Measurements from ENCODE around the gene CTDNEP1. TPM values are rescaled to one million over a fixed set of nuclear protein-coding genes. Genes with fewer than 3 reads are reported as not detected.

The CTDNEP1 gene
- total RNA-seq, 6 experiments from 2014 or later = 25.9 to 34.6 (median 31.9) TPM

DNA sequence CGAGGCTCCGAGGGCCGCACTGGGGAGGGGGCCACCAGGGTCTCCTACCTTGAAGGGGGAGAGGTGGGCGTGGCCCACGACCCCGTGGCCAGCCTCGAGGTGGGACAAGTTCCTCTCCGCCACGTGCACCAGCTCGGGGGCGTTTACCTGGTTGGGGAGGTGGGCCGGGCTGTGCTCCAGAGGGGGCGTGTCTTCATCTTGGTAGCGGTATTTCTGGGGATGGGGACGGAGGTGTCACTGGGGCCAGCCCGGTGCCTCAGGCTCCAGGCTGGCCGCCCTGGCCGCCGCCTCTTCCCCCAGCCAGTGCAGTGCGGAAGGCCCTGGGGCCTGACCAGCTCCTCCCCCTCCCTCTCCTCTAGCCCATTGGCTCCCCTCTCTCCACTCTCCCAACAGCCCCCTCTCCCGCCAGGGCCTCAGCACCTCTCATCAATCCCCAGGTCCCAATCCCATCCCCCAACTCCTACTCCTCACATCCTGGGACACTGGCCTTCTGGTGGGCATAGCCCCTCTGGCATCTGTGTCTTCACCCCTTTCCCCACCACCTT is 43.4 kb downstream of the CTDNEP1 start:
- 45% methylated on average over 2 of the region's 21 CpGs for WGBS (ENCODE audit: insufficient coverage, low coverage, low lambda C conversion rate, missing lambda C conversion rate)
- Histone ChIP-seq H3K27me3 (no peaks in the 10 kb centered on the region), H3K9me3 (no peaks in the 10 kb centered on the region), H3K36me3 (no peaks in the 10 kb centered on the region), H3K4me3 (no peak overlapping the region), H3K4me1 (peaks cover 0 to 5% (median 0%) of the 10 kb centered on the region in 4 donors), H3K27ac (no peak overlapping the region)
- no peak for TF ChIP-seq POLR2A (IDR thresholded peaks at IDR 0.05)
- TF ChIP-seq, protein P1, sequence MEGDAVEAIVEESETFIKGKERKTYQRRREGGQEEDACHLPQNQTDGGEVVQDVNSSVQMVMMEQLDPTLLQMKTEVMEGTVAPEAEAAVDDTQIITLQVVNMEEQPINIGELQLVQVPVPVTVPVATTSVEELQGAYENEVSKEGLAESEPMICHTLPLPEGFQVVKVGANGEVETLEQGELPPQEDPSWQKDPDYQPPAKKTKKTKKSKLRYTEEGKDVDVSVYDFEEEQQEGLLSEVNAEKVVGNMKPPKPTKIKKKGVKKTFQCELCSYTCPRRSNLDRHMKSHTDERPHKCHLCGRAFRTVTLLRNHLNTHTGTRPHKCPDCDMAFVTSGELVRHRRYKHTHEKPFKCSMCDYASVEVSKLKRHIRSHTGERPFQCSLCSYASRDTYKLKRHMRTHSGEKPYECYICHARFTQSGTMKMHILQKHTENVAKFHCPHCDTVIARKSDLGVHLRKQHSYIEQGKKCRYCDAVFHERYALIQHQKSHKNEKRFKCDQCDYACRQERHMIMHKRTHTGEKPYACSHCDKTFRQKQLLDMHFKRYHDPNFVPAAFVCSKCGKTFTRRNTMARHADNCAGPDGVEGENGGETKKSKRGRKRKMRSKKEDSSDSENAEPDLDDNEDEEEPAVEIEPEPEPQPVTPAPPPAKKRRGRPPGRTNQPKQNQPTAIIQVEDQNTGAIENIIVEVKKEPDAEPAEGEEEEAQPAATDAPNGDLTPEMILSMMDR (IDR thresholded peaks at IDR 0.05) = no peak
- ATAC-seq (no peak), DNase-seq (peak in 1 of 3 donors; percentile 45)
- intact Hi-C loops (cut with DNase I) = no loop called here

DNA sequence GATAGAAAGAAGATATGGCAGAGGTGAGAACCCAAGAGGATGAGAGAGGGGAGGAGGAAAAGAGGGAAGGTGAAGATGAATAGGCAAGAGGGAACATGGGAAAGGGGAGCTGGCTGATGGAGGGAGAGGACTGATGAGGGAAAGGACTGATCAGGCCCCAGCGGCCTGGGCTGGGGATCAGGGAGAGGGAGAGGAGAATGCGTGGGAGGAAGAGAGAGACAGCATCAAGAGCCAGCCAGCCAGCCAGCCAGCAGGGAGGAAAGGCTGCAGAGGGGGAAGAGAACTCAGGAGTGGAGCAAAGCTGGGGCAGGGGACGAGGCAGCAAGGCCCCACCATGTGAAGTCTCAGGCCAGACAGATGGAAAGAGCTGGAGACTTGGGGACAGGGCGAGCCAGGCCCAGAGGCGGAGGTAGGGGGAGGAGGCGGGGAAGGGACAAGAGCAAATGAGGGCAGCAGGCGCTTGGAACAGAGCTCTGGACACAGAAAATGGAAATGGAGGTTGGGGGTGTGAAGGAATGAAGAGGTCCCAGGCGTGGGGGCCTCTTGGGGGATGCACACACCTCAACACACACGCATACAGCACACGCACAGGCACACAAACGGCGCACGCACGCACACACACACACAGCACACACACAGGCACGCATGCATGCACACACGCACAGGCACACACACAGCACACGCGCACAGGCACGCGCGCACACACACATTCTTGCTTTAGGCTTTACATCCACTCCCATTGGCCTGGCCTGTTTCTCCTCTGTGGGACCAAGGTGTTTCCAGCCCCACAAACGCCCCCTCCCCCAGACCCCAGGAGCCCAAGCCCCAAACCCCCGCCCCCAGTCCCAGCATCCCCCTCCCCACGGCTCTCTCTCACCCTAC is 44.2 kb downstream of the CTDNEP1 start:
- intact Hi-C loops (cut with DNase I) = no loop called here
- ATAC-seq (no peak), DNase-seq (no peak)
- Histone ChIP-seq H3K27me3 (no peaks in the 10 kb centered on the region), H3K36me3 (peaks cover 0 to 4% (median 0%) of the 10 kb centered on the region in 4 donors), H3K4me3 (no peak overlapping the region), H3K9me3 (no peaks in the 10 kb centered on the region), H3K27ac (no peak overlapping the region), H3K4me1 (peaks cover 0 to 5% (median 0%) of the 10 kb centered on the region in 4 donors)
- 88% methylated on average over 21 of the region's 24 CpGs for WGBS (ENCODE audit: insufficient coverage, low coverage, low lambda C conversion rate, missing lambda C conversion rate)
- TF ChIP-seq, protein P1 (IDR thresholded peaks at IDR 0.05) = no peak
- no peak for TF ChIP-seq POLR2A (IDR thresholded peaks at IDR 0.05)

DNA sequence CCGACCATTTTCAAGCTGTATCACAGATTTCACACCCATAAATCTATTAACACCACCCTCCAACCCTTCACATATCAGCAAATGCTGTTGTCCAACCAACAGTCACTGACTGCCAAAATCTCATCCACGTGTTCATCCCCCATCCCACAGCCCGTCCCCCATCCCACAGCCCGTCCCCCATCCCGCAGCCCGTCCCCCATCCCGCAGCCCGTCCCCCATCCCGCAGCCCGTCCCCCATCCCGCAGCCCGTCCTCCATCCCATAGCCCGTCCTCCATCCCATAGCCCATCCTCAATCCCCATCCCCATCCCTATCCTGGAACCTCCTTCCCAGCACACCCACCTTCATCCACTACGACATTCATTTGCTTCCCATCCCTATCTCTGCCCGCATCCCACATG is 46.0 kb downstream of the CTDNEP1 start:
- intact Hi-C loops (cut with DNase I) = no loop called here
- no peak overlapping the region for H3K27ac ChIP-seq
- H3K4me3 ChIP-seq = peak overlapping the region in 2 of 3 donors; percentile 38 to 45

DNA sequence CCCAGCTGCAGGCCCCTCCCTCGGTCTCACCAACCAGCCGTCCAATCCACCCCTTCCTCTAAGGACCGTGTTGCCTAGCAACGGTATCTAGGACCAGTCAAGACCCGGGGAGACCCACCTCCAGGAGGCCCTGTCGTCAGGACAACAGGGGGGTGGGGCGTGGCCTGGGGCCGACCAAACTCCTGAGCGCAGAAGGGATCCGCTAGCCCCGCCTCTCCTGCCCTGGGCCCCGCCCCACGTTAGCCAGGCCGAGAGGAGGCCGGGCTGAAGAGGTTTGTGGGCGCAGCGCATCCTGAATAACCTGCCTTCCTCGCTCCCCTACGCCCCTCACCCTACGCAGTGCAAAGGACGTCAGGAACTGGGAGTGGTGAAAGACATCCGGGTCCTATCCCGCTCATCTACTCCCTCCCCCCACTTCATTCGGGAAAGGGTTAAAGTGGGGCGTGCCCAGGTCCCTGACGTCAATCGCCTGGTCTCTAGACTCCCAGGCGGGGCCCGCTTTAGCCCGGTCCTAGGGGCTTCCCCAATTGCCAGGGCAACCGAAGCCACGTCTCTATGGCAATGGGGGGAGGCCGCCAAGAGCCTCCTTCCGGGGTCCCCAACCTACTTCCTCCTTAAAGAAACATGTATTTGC is 46.6 kb downstream of the CTDNEP1 start:
- TF ChIP-seq POLR2A (IDR thresholded peaks at IDR 0.05) = no peak
- TF ChIP-seq, protein P1 (IDR thresholded peaks at IDR 0.05) = no peak
- Histone ChIP-seq H3K4me3 (peak overlapping the region; percentile 25 to 45 (median 38)), H3K4me1 (peaks cover 0 to 5% (median 0%) of the 10 kb centered on the region in 4 donors), H3K27ac (no peak overlapping the region), H3K9me3 (no peaks in the 10 kb centered on the region), H3K36me3 (peaks cover 0 to 5% (median 0%) of the 10 kb centered on the region in 4 donors), H3K27me3 (no peaks in the 10 kb centered on the region)
- WGBS (ENCODE audit: insufficient coverage, low coverage, low lambda C conversion rate, missing lambda C conversion rate) = 2% methylated on average over 9 of the region's 34 CpGs
- intact Hi-C loops (cut with DNase I) = no loop called here
- DNase-seq = peak; percentile 68 to 76 (median 74)
- peak; percentile 74 to 84 (median 80) for ATAC-seq

More for the DNA sequence above, 46.0 kb downstream of the CTDNEP1 start:
- H3K4me1 ChIP-seq = peaks cover 0 to 5% (median 0%) of the 10 kb centered on the region in 4 donors
- no peaks in the 10 kb centered on the region for H3K27me3 ChIP-seq
- WGBS (ENCODE audit: insufficient coverage, low coverage, low lambda C conversion rate, missing lambda C conversion rate) = 63% methylated on average over 13 of the region's 15 CpGs
- ATAC-seq = no peak
- no peak for TF ChIP-seq POLR2A (IDR thresholded peaks at IDR 0.05)
- TF ChIP-seq, protein P1 (IDR thresholded peaks at IDR 0.05) = no peak
- no peaks in the 10 kb centered on the region for H3K9me3 ChIP-seq
- H3K36me3 ChIP-seq = peaks cover 0 to 5% (median 0%) of the 10 kb centered on the region in 4 donors
- DNase-seq = no peak

Data from right lobe of liver (tissue), 6 donors.